ENCODE results near the gene SEMA3C.

- TF ChIP-seq, protein P1, sequence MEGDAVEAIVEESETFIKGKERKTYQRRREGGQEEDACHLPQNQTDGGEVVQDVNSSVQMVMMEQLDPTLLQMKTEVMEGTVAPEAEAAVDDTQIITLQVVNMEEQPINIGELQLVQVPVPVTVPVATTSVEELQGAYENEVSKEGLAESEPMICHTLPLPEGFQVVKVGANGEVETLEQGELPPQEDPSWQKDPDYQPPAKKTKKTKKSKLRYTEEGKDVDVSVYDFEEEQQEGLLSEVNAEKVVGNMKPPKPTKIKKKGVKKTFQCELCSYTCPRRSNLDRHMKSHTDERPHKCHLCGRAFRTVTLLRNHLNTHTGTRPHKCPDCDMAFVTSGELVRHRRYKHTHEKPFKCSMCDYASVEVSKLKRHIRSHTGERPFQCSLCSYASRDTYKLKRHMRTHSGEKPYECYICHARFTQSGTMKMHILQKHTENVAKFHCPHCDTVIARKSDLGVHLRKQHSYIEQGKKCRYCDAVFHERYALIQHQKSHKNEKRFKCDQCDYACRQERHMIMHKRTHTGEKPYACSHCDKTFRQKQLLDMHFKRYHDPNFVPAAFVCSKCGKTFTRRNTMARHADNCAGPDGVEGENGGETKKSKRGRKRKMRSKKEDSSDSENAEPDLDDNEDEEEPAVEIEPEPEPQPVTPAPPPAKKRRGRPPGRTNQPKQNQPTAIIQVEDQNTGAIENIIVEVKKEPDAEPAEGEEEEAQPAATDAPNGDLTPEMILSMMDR (IDR thresholded peaks at IDR 0.05) = no peak
- no peak for TF ChIP-seq EZH2 (IDR thresholded peaks at IDR 0.05; ENCODE audit: borderline replicate concordance, insufficient read depth, low read depth, low read length, poor library complexity, severe bottlenecking)
These were observed 30.6 kb upstream of the SEMA3C start for GRCh38 chr7:80949449-80949848.

All from B cell (primary cell).